K562 (cell line): Measurements from ENCODE around the gene C1orf56. TPM values are rescaled to one million over a fixed set of nuclear protein-coding genes. Genes with fewer than 3 reads are reported as not detected.

ENCODE experiments used
- AFF1 ChIP-seq, 2 experiments: fragments of 450-650 bp; IDR thresholded peaks; 2 replicates each; pipeline ENCODE4 v1.6.1; 2018; ENCODE audit warnings: mild to moderate bottlenecking in 2 of 2, low read depth in 1 of 2; ENCODE audit not compliant: partially characterized antibody in 2 of 2
- CREBBP ChIP-seq: IDR thresholded peaks from one replicate; pipeline ENCODE4 v1.6.1; 2012; ENCODE audit warnings: low read depth, mild to moderate bottlenecking, control low read depth, inconsistent platforms, low read length
- ELF2 ChIP-seq: fragments of 250-450 bp; sonication (Bioruptor Pico); IDR thresholded peaks from 2 replicates; pipeline ENCODE4 v1.5.0; 2021; ENCODE audit warnings: mild to moderate bottlenecking
- FOXM1 ChIP-seq, 2 experiments: fragments of 450-650 bp in 1 of 2; sonication (generic) in 1 of 2; formaldehyde crosslinking in 1 of 2; IDR thresholded peaks; 2 replicates each; pipeline versions ENCODE4 v1.6.1 to v1.9.0; 2017 to 2022; ENCODE audit warnings: low read depth in 2 of 2, mild to moderate bottlenecking in 2 of 2, missing genetic modification reagents in 1 of 2, moderate library complexity in 1 of 2
- HMG20B ChIP-seq: fragments of 250-450 bp; sonication (Bioruptor Pico); IDR thresholded peaks from 2 replicates; pipeline ENCODE4 v1.5.0; 2021; ENCODE audit warnings: mild to moderate bottlenecking
- MBD1 ChIP-seq: fragments of 250-450 bp; sonication (Bioruptor Pico); IDR thresholded peaks from 2 replicates; pipeline ENCODE4 v1.8.0; 2022; ENCODE audit warnings: inconsistent platforms
- PATZ1 ChIP-seq: fragments of 250-450 bp; sonication (Bioruptor Pico); IDR thresholded peaks from 2 replicates; pipeline ENCODE4 v1.5.0; 2020; ENCODE audit warnings: mild to moderate bottlenecking, borderline replicate concordance
- RHOXF2B ChIP-seq: fragments of 250-450 bp; sonication (Bioruptor Pico); conservative IDR thresholded peaks from 2 replicates; pipeline ENCODE4 v1.5.1; 2021
- SETDB1 ChIP-seq: IDR thresholded peaks from one replicate; pipeline ENCODE4 v1.6.1; 2012; ENCODE audit warnings: low read length, control low read depth, inconsistent platforms
- SMAD4 ChIP-seq: fragments of 250-450 bp; sonication (Bioruptor Pico); conservative IDR thresholded peaks from 2 replicates; pipeline ENCODE4 v1.8.0; 2021; ENCODE audit warnings: inconsistent platforms, mild to moderate bottlenecking, moderate library complexity
- TAF1 ChIP-seq: IDR thresholded peaks from 2 replicates; pipeline ENCODE4 v1.6.1; 2011; ENCODE audit warnings: mild to moderate bottlenecking, low read length, moderate library complexity; ENCODE audit not compliant: insufficient read depth, control insufficient read depth, severe bottlenecking; ENCODE audit errors: extremely low read depth
- TEAD1 ChIP-seq, 2 experiments: fragments of 450-650 bp in 1 of 2; sonication (generic) in 1 of 2; formaldehyde crosslinking; IDR thresholded peaks; 2 replicates each; pipeline versions ENCODE4 v1.4.0 to v1.8.0; 2020 to 2022; ENCODE audit warnings: mild to moderate bottlenecking in 2 of 2, missing genetic modification reagents in 1 of 2
- ZBED1 ChIP-seq: IDR thresholded peaks from 2 replicates; pipeline ENCODE4 v1.6.1; 2014
- ZBTB7A ChIP-seq: IDR thresholded peaks from 2 replicates; pipeline ENCODE4 v1.6.1; 2011; ENCODE audit warnings: low read depth, mild to moderate bottlenecking, low read length, moderate library complexity, borderline replicate concordance; ENCODE audit not compliant: control insufficient read depth
- ZBTB8A ChIP-seq: fragments of 450-650 bp; IDR thresholded peaks from 2 replicates; pipeline ENCODE4 v1.6.1; 2018; ENCODE audit warnings: mild to moderate bottlenecking, moderate library complexity; ENCODE audit not compliant: partially characterized antibody
- ZFP36 ChIP-seq: fragments of 150-350 bp; IDR thresholded peaks from 2 replicates; pipeline ENCODE4 v1.6.1; 2018; ENCODE audit warnings: low read length, low read depth; ENCODE audit not compliant: partially characterized antibody
- ZNF395 ChIP-seq: fragments of 200-800 bp; sonication (Bioruptor generic); IDR thresholded peaks from 2 replicates; pipeline ENCODE4 v1.6.1; 2017; ENCODE audit warnings: missing genetic modification characterization, missing compliant biosample characterization
- ZNF695 ChIP-seq: fragments of 450-650 bp; formaldehyde crosslinking; IDR thresholded peaks from 2 replicates; pipeline ENCODE4 v1.4.0; 2020; ENCODE audit warnings: mild to moderate bottlenecking, moderate library complexity
- polyA plus RNA-seq, 8 experiments: library from polyadenylated mRNA; depleted of rRNA in 4 of 8; stranded (reverse) in 5 of 8; unstranded in 3 of 8; fragments of >200 nt; fragmentation: Nextera tagmentation in 2 of 8; fragmentation: Illumina TruSeq in 1 of 8; extraction: Ambion mirVana in 2 of 8; extraction: Trizol in 1 of 8; gene quantifications; 2 replicates each; pipeline versions ENCODE4 v1.2.1 to v1.2.3, GENCODE V29; 2011 to 2014; ENCODE audit warnings: inconsistent platforms in 1 of 8, missing spikeins in 1 of 8
- total RNA-seq, 7 experiments: library from RNA; depleted of rRNA in 6 of 7; stranded (reverse); fragments of >200 nt in 6 of 7; fragmentation: Illumina TruSeq in 2 of 7; extraction: Trizol in 2 of 7; gene quantifications; 2 replicates each; pipeline versions ENCODE4 v1.2.1 to v1.2.3, GENCODE V29; 2011 to 2021; ENCODE audit warnings: low replicate concordance in 1 of 7

Gene C1orf56
- total and polyA plus RNA-seq, 9 of the 15 experiments (the other 6 are each of a cell fraction or from before 2014, with no cell fraction given): 0.18 to 15.7 (median 1.1) TPM

GRCh38 chr1:151006327-151007052 lies 41.1 kb upstream of the C1orf56 start, which contains the start of gene MINDY1 (continued):
- TF ChIP-seq HMG20B (no peak), RHOXF2B (CRISPR knock-in tag) (no peak), ZBTB8A (no peak), CREBBP (no peak), SMAD4 (0 out of 2 replicates have a peak, but pooled peaks have one; percentile 30), ZNF395 (CRISPR knock-in tag) (peak; percentile 22; the same call in 1 of the 2 replicates), ZNF695 (CRISPR knock-in tag) (no peak), SETDB1 (no peak), PATZ1 (CRISPR knock-in tag) (no peak), ZBTB7A (no peak), TEAD1 (CRISPR knock-in tag; IDR thresholded peaks at IDR 0.05) (no peak), TAF1 (peak; percentile 62), ZBED1 (no peak), ZFP36 (peak; percentile 5), FOXM1 (IDR thresholded peaks at IDR 0.05; ENCODE audit: low read depth) (no peak), FOXM1 (CRISPR knock-in tag; IDR thresholded peaks at IDR 0.05; ENCODE audit: low read depth) (no peak), AFF1 (IDR thresholded peaks at IDR 0.05; ENCODE audit: low read depth in 1 of 2, partially characterized antibody in 2 of 2) (peak in 1 of 2 experiments; percentile 27), ELF2 (no peak), MBD1 (CRISPR knock-in tag) (no peak)
